Measurements from ENCODE around the gene CHST15.

CHST15 gene

GRCh38 chr10:124027651-124028050, 65.7 kb downstream of the CHST15 start:
- H3K4me3 ChIP-seq (ENCODE audit: low read length), result no peak overlapping the region
- no peak for DNase-seq (ENCODE audit: low read depth)
- no peak for TF ChIP-seq CTCF (conservative IDR thresholded peaks at IDR 0.05; ENCODE audit: low read length)

- DNase-seq (ENCODE audit: low read depth), result no peak
- no peak for TF ChIP-seq CTCF (conservative IDR thresholded peaks at IDR 0.05; ENCODE audit: low read length)
Observed at GRCh38 chr10:124027031-124027611, 66.3 kb downstream of the CHST15 start.

GRCh38 chr10:124026589-124026939, 66.8 kb downstream of the CHST15 start:
- TF ChIP-seq CTCF (conservative IDR thresholded peaks at IDR 0.05; ENCODE audit: low read length), result no peak
- no peak overlapping the region for H3K4me3 ChIP-seq (ENCODE audit: low read length)

More at GRCh38 chr10:124027031-124027611, 66.3 kb downstream of the CHST15 start:
- H3K4me3 ChIP-seq (ENCODE audit: low read length), result no peak overlapping the region

GRCh38 chr10:124025660-124026588, 67.5 kb downstream of the CHST15 start:
- H3K4me3 ChIP-seq (ENCODE audit: low read length), result no peak overlapping the region
- peak; percentile 36 for TF ChIP-seq CTCF (conservative IDR thresholded peaks at IDR 0.05; ENCODE audit: low read length)
- DNase-seq (ENCODE audit: low read depth), result peak; percentile 24

More at GRCh38 chr10:124026589-124026939, 66.8 kb downstream of the CHST15 start:
- no peak for DNase-seq (ENCODE audit: low read depth)

- no peak overlapping the region for H3K4me3 ChIP-seq (ENCODE audit: low read length)
- TF ChIP-seq CTCF (conservative IDR thresholded peaks at IDR 0.05; ENCODE audit: low read length), result no peak
- no peak for DNase-seq (ENCODE audit: low read depth)
Observed at GRCh38 chr10:124025152-124025551, 68.2 kb downstream of the CHST15 start.

- no peak overlapping the region for H3K4me3 ChIP-seq (ENCODE audit: low read length)
- DNase-seq (ENCODE audit: low read depth), result no peak
- no peak for TF ChIP-seq CTCF (conservative IDR thresholded peaks at IDR 0.05; ENCODE audit: low read length)
Observed at GRCh38 chr10:124022066-124022465, 71.3 kb downstream of the CHST15 start.
